Glutamatergic neuron (in vitro differentiated cells): ENCODE results near the gene AMN. TPM values are rescaled to one million over a fixed set of nuclear protein-coding genes. Genes with fewer than 3 reads are reported as not detected.

Experiments
- DNase-seq: peaks from one replicate; pipeline ENCODE4 v3.0.0; 2022
- H3K27ac Mint-ChIP-seq: one replicate; pipeline ENCODE4 v1.8.0; 2020; ENCODE audit warnings: mild to moderate bottlenecking, mixed read lengths, inconsistent platforms; ENCODE audit not compliant: unreplicated experiment
- H3K27me3 Mint-ChIP-seq: one replicate; pipeline ENCODE4 v1.8.0; 2020; ENCODE audit warnings: mild to moderate bottlenecking, moderate library complexity, mixed read lengths, inconsistent platforms; ENCODE audit not compliant: unreplicated experiment
- H3K36me3 Mint-ChIP-seq: one replicate; pipeline ENCODE4 v1.8.0; 2020; ENCODE audit warnings: mild to moderate bottlenecking, mixed read lengths, inconsistent platforms; ENCODE audit not compliant: unreplicated experiment
- H3K4me1 Mint-ChIP-seq: one replicate; pipeline ENCODE4 v1.8.0; 2020; ENCODE audit warnings: mild to moderate bottlenecking, low read depth, mixed read lengths, inconsistent platforms; ENCODE audit not compliant: unreplicated experiment
- H3K4me3 Mint-ChIP-seq: one replicate; pipeline ENCODE4 v1.8.0; 2020; ENCODE audit warnings: mild to moderate bottlenecking, mixed read lengths, inconsistent platforms; ENCODE audit not compliant: unreplicated experiment
- H3K9me3 Mint-ChIP-seq: one replicate; pipeline ENCODE4 v1.8.0; 2020; ENCODE audit warnings: mild to moderate bottlenecking, moderate library complexity, mixed read lengths, inconsistent platforms; ENCODE audit not compliant: unreplicated experiment
- CTCF ChIP-seq: fragments of 200-600 bp; sonication (generic); IDR thresholded peaks from one replicate; pipeline ENCODE4 v1.5.0; 2021; ENCODE audit not compliant: partially characterized antibody, unreplicated experiment
- total RNA-seq: library from RNA; stranded (reverse); fragmentation: NEBNext Ultra II Directional; extraction: Animal tissue kit (Norgen Biotek cat#: 25700); gene quantifications from one replicate; pipeline ENCODE4 v1.2.1, GENCODE V29; 2021; ENCODE audit not compliant: unreplicated experiment

AMN gene
- total RNA-seq, 1 donor from 2014 or later: 0.34 TPM

GRCh38 chr14:102908766-102909455 is 13.6 kb upstream of the AMN start:
- Mint-ChIP-seq H3K4me1 (peaks cover 14% of the 10 kb centered on the region), H3K36me3 (peaks cover 20% of the 10 kb centered on the region), H3K27ac (no peak overlapping the region), H3K4me3 (no peak overlapping the region), H3K9me3 (no peaks in the 10 kb centered on the region), H3K27me3 (peaks cover 5% of the 10 kb centered on the region)
- no peak for TF ChIP-seq CTCF
- no peak for DNase-seq

GRCh38 chr14:102909462-102909861 is 13.0 kb upstream of the AMN start:
- no peak overlapping the region for H3K27ac Mint-ChIP-seq
- peaks cover 5% of the 10 kb centered on the region for H3K27me3 Mint-ChIP-seq
- no peaks in the 10 kb centered on the region for H3K9me3 Mint-ChIP-seq
- no peak overlapping the region for H3K4me3 Mint-ChIP-seq
- H3K4me1 Mint-ChIP-seq: peaks cover 14% of the 10 kb centered on the region
- no peak for DNase-seq
- H3K36me3 Mint-ChIP-seq: peaks cover 20% of the 10 kb centered on the region
- no peak for TF ChIP-seq CTCF

GRCh38 chr14:102909911-102910310 is 12.6 kb upstream of the AMN start:
- H3K4me3 Mint-ChIP-seq: no peak overlapping the region
- H3K27ac Mint-ChIP-seq: no peak overlapping the region

GRCh38 chr14:102910442-102910841 is 12.0 kb upstream of the AMN start:
- no peak for TF ChIP-seq CTCF
- Mint-ChIP-seq H3K9me3 (no peaks in the 10 kb centered on the region), H3K27ac (no peak overlapping the region), H3K4me3 (no peak overlapping the region), H3K4me1 (peaks cover 14% of the 10 kb centered on the region), H3K27me3 (peaks cover 5% of the 10 kb centered on the region), H3K36me3 (peaks cover 15% of the 10 kb centered on the region)
- DNase-seq: no peak

More at GRCh38 chr14:102909911-102910310, 12.6 kb upstream of the AMN start:
- Mint-ChIP-seq H3K9me3 (no peaks in the 10 kb centered on the region), H3K36me3 (peaks cover 20% of the 10 kb centered on the region), H3K27me3 (peaks cover 5% of the 10 kb centered on the region), H3K4me1 (peaks cover 14% of the 10 kb centered on the region)
- no peak for DNase-seq
- TF ChIP-seq CTCF: no peak

- DNase-seq: no peak
- Mint-ChIP-seq H3K9me3 (peaks cover 2% of the 10 kb centered on the region), H3K27ac (peak overlapping the region; percentile 10), H3K27me3 (peaks cover 8% of the 10 kb centered on the region), H3K4me1 (peaks cover 14% of the 10 kb centered on the region), H3K4me3 (no peak overlapping the region), H3K36me3 (peaks cover 8% of the 10 kb centered on the region)
- no peak for TF ChIP-seq CTCF
Observed at GRCh38 chr14:102911541-102911951, 10.9 kb upstream of the AMN start.
